GM12878 (cell line): Measurements from ENCODE around the gene DARS1. TPM values are rescaled to one million over a fixed set of nuclear protein-coding genes. Genes with fewer than 3 reads are reported as not detected.

Experiments
- ATF7 ChIP-seq: fragments of 450-650 bp; IDR thresholded peaks from 2 replicates; pipeline ENCODE4 v1.6.1; 2016; ENCODE audit warnings: low read depth, mild to moderate bottlenecking
- BHLHE40 ChIP-seq, 2 experiments: fragments of 450-650 bp in 1 of 2; IDR thresholded peaks; 2 replicates each; pipeline ENCODE4 v1.6.1; 2011 to 2017; ENCODE audit warnings: low read depth in 2 of 2, borderline replicate concordance in 1 of 2, improper control_type of control experiment in 1 of 2, low read length in 1 of 2, mild to moderate bottlenecking in 1 of 2
- CBX3 ChIP-seq: fragments of 200-600 bp; sonication (generic); IDR thresholded peaks from 2 replicates; pipeline ENCODE4 v1.6.1; 2016; ENCODE audit warnings: low read depth, borderline replicate concordance
- CREB1 ChIP-seq: IDR thresholded peaks from 2 replicates; pipeline ENCODE4 v1.6.1; 2012; ENCODE audit warnings: low read depth, mild to moderate bottlenecking, inconsistent platforms
- EED ChIP-seq: sonication (generic); IDR thresholded peaks from 2 replicates; pipeline ENCODE4 v1.6.1; 2016; ENCODE audit warnings: antibody characterized with exemption, low read depth
- GATAD2B ChIP-seq: fragments of 450-650 bp; conservative IDR thresholded peaks from 2 replicates; pipeline ENCODE4 v1.6.1; 2017; ENCODE audit warnings: low read depth, mild to moderate bottlenecking, moderate library complexity
- HCFC1 ChIP-seq: fragments of 150-350 bp; IDR thresholded peaks from 2 replicates; pipeline ENCODE4 v1.6.1; 2014; ENCODE audit warnings: low read length
- HDGF ChIP-seq: fragments of 450-650 bp; IDR thresholded peaks from 2 replicates; pipeline ENCODE4 v1.6.1; 2016; ENCODE audit warnings: antibody characterized with exemption
- JUNB ChIP-seq: IDR thresholded peaks from 2 replicates; pipeline ENCODE4 v1.6.1; 2016; ENCODE audit warnings: antibody characterized with exemption, mild to moderate bottlenecking
- KLF5 ChIP-seq: fragments of 450-650 bp; IDR thresholded peaks from 2 replicates; pipeline ENCODE4 v1.6.1; 2014; ENCODE audit warnings: mild to moderate bottlenecking; ENCODE audit not compliant: partially characterized antibody
- LARP7 ChIP-seq: fragments of 450-650 bp; IDR thresholded peaks from 2 replicates; pipeline ENCODE4 v1.6.1; 2017; ENCODE audit warnings: mild to moderate bottlenecking
- MEF2B ChIP-seq: fragments of 450-650 bp; IDR thresholded peaks from 2 replicates; pipeline ENCODE4 v1.6.1; 2018; ENCODE audit warnings: mild to moderate bottlenecking, moderate library complexity; ENCODE audit not compliant: partially characterized antibody, poor library complexity, severe bottlenecking
- NFYA ChIP-seq: IDR thresholded peaks from 2 replicates; pipeline ENCODE4 v1.6.1; 2011; ENCODE audit warnings: low read depth, mild to moderate bottlenecking, low read length, improper control_type of control experiment, borderline replicate concordance
- NR2C1 ChIP-seq: fragments of 450-650 bp; IDR thresholded peaks from 2 replicates; pipeline ENCODE4 v1.6.1; 2017; ENCODE audit warnings: antibody characterized with exemption, mild to moderate bottlenecking, moderate library complexity
- NR2C2 ChIP-seq: IDR thresholded peaks from 2 replicates; pipeline ENCODE4 v1.6.1; 2011; ENCODE audit warnings: borderline replicate concordance, low read depth; ENCODE audit not compliant: control insufficient read depth, insufficient read length
- NR2F1 ChIP-seq: fragments of 450-650 bp; conservative IDR thresholded peaks from 2 replicates; pipeline ENCODE4 v1.6.1; 2017; ENCODE audit warnings: mild to moderate bottlenecking
- RB1 ChIP-seq: fragments of 450-650 bp; formaldehyde crosslinking; IDR thresholded peaks from 2 replicates; pipeline ENCODE4 v1.6.1; 2017; ENCODE audit warnings: mild to moderate bottlenecking, borderline replicate concordance
- TBL1XR1 ChIP-seq: IDR thresholded peaks from 2 replicates; pipeline ENCODE4 v1.6.1; 2012; ENCODE audit warnings: low read depth, low read length, improper control_type of control experiment
- ZBED1 ChIP-seq: IDR thresholded peaks from 2 replicates; pipeline ENCODE4 v1.6.1; 2016; ENCODE audit warnings: borderline replicate concordance
- ZSCAN29 ChIP-seq: fragments of 450-650 bp; IDR thresholded peaks from 2 replicates; pipeline ENCODE4 v1.6.1; 2017; ENCODE audit warnings: mild to moderate bottlenecking, moderate library complexity
- polyA plus RNA-seq, 11 experiments: library from polyadenylated mRNA; depleted of rRNA in 4 of 11; unstranded in 6 of 11; stranded (reverse) in 5 of 11; fragments of >200 nt; fragmentation: Nextera tagmentation in 4 of 11; fragmentation: Illumina TruSeq in 1 of 11; extraction: Ambion mirVana in 4 of 11; extraction: Trizol in 1 of 11; gene quantifications; 1 replicate in 1 of 11; 2 replicates in 10 of 11; pipeline versions ENCODE4 v1.2.1 to v1.2.3, GENCODE V29; 2011 to 2016; ENCODE audit warnings: inconsistent platforms in 2 of 11, missing spikeins in 2 of 11, low read depth in 1 of 11
- total RNA-seq, 4 experiments: library from RNA; depleted of rRNA in 3 of 4; stranded (reverse); fragments of >200 nt in 3 of 4; fragmentation: Illumina TruSeq in 1 of 4; extraction: Trizol in 1 of 4; gene quantifications; 2 replicates each; pipeline versions ENCODE4 v1.2.1 to v1.2.3, GENCODE V29; 2013 to 2021
- TF ChIP-seq, protein P1 (sequence below): fragments of 450-650 bp; IDR thresholded peaks from 2 replicates; pipeline ENCODE4 v1.6.1; 2016; ENCODE audit warnings: mild to moderate bottlenecking
- TF ChIP-seq, protein P2 (sequence below): IDR thresholded peaks from 2 replicates; pipeline ENCODE4 v1.6.1; 2012; ENCODE audit warnings: low read length, inconsistent platforms
- TF ChIP-seq, protein P3 (sequence below): IDR thresholded peaks from 2 replicates; pipeline ENCODE4 v1.6.1; 2011; ENCODE audit warnings: borderline replicate concordance, low read depth, mild to moderate bottlenecking, moderate library complexity, low read length; ENCODE audit not compliant: insufficient read depth, poor library complexity, severe bottlenecking
- TF ChIP-seq, protein P4 (sequence below): fragments of 450-650 bp; formaldehyde crosslinking; IDR thresholded peaks from 2 replicates; pipeline ENCODE4 v1.4.0; 2020; ENCODE audit warnings: mild to moderate bottlenecking, moderate library complexity

The DARS1 gene
- total and polyA plus RNA-seq, 10 of the 15 experiments (the other 5 are each of a cell fraction or from before 2014, with no cell fraction given), result 91.0 to 387 (median 137) TPM

DNA sequence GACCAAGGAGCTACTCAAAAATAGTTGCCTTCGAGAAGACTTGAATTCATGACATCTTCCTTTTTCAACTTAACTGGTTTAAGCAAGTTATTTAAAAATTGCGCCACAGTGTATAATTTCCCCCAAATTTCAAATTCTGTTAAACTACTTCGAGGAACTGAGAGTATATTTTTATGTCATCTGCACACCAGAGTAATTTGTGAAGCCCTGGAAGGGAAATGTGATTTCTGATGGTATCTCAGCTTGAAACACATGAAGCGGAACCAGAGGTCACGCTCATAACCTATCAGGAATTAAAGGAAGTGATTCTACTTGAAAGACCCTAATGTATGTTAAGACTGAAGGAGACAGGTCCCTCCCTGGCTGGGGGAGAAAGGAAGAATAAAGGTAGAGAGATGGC is 33.9 kb upstream of the DARS1 start (continued):
- TF ChIP-seq RB1, result no peak
- no peak for TF ChIP-seq HCFC1
- TF ChIP-seq JUNB, result peak; percentile 70
- TF ChIP-seq, protein P1, sequence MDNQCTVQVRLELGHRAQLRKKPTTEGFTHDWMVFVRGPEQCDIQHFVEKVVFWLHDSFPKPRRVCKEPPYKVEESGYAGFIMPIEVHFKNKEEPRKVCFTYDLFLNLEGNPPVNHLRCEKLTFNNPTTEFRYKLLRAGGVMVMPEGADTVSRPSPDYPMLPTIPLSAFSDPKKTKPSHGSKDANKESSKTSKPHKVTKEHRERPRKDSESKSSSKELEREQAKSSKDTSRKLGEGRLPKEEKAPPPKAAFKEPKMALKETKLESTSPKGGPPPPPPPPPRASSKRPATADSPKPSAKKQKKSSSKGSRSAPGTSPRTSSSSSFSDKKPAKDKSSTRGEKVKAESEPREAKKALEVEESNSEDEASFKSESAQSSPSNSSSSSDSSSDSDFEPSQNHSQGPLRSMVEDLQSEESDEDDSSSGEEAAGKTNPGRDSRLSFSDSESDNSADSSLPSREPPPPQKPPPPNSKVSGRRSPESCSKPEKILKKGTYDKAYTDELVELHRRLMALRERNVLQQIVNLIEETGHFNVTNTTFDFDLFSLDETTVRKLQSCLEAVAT, result no peak
- peak; percentile 49 for TF ChIP-seq EED
- TF ChIP-seq KLF5, result no peak
- TF ChIP-seq HDGF, result 0 out of 2 replicates have a peak, but pooled peaks have one; percentile 44
- TF ChIP-seq, protein P2, sequence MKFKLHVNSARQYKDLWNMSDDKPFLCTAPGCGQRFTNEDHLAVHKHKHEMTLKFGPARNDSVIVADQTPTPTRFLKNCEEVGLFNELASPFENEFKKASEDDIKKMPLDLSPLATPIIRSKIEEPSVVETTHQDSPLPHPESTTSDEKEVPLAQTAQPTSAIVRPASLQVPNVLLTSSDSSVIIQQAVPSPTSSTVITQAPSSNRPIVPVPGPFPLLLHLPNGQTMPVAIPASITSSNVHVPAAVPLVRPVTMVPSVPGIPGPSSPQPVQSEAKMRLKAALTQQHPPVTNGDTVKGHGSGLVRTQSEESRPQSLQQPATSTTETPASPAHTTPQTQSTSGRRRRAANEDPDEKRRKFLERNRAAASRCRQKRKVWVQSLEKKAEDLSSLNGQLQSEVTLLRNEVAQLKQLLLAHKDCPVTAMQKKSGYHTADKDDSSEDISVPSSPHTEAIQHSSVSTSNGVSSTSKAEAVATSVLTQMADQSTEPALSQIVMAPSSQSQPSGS, result peak; percentile 50; the same call in 1 of the 2 replicates
- TF ChIP-seq GATAD2B, result peak; percentile 26; the same call in 1 of the 2 replicates
- peak; percentile 69 to 73 for TF ChIP-seq BHLHE40 (IDR thresholded peaks at IDR 0.05; ENCODE audit: borderline replicate concordance in 1 of 2, low read depth in 2 of 2, low read length in 1 of 2)
- TF ChIP-seq LARP7, result no peak
- TF ChIP-seq, protein P3, sequence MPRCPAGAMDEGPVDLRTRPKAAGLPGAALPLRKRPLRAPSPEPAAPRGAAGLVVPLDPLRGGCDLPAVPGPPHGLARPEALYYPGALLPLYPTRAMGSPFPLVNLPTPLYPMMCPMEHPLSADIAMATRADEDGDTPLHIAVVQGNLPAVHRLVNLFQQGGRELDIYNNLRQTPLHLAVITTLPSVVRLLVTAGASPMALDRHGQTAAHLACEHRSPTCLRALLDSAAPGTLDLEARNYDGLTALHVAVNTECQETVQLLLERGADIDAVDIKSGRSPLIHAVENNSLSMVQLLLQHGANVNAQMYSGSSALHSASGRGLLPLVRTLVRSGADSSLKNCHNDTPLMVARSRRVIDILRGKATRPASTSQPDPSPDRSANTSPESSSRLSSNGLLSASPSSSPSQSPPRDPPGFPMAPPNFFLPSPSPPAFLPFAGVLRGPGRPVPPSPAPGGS, result no peak
- no peak for TF ChIP-seq NR2C2
- peak; percentile 95 for TF ChIP-seq NR2F1
- no peak for TF ChIP-seq ZSCAN29
- peak; percentile 76 for TF ChIP-seq ATF7
- peak; percentile 73 for TF ChIP-seq CREB1
- peak; percentile 21 for TF ChIP-seq MEF2B
- TF ChIP-seq ZBED1, result no peak
- TF ChIP-seq CBX3, result no peak
- peak; percentile 51 for TF ChIP-seq NR2C1
- TF ChIP-seq TBL1XR1, result no peak
- no peak for TF ChIP-seq NFYA
- TF ChIP-seq, protein P4, sequence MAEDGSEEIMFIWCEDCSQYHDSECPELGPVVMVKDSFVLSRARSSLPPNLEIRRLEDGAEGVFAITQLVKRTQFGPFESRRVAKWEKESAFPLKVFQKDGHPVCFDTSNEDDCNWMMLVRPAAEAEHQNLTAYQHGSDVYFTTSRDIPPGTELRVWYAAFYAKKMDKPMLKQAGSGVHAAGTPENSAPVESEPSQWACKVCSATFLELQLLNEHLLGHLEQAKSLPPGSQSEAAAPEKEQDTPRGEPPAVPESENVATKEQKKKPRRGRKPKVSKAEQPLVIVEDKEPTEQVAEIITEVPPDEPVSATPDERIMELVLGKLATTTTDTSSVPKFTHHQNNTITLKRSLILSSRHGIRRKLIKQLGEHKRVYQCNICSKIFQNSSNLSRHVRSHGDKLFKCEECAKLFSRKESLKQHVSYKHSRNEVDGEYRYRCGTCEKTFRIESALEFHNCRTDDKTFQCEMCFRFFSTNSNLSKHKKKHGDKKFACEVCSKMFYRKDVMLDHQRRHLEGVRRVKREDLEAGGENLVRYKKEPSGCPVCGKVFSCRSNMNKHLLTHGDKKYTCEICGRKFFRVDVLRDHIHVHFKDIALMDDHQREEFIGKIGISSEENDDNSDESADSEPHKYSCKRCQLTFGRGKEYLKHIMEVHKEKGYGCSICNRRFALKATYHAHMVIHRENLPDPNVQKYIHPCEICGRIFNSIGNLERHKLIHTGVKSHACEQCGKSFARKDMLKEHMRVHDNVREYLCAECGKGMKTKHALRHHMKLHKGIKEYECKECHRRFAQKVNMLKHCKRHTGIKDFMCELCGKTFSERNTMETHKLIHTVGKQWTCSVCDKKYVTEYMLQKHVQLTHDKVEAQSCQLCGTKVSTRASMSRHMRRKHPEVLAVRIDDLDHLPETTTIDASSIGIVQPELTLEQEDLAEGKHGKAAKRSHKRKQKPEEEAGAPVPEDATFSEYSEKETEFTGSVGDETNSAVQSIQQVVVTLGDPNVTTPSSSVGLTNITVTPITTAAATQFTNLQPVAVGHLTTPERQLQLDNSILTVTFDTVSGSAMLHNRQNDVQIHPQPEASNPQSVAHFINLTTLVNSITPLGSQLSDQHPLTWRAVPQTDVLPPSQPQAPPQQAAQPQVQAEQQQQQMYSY (CRISPR knock-in tag), result no peak
